GM12801 (cell line): ENCODE results near the gene PSMA8.

Source experiments
- CTCF ChIP-seq: IDR thresholded peaks from one replicate; pipeline ENCODE4 v1.5.1; 2011; ENCODE audit warnings: control low read depth; ENCODE audit not compliant: insufficient read length; ENCODE audit errors: extremely low read depth

The PSMA8 gene

GRCh38 chr18:26133652-26134051, at the start of gene PSMA8:
Gene PSMA8, plus strand, starts transcription at chr18:26133869. Its CDS starts 97 bp downstream, at chr18:26133966.
- no peak for TF ChIP-seq CTCF

- no peak for TF ChIP-seq CTCF
These were observed 48.6 kb upstream of the PSMA8 start for GRCh38 chr18:26085056-26085455.

- no peak for TF ChIP-seq CTCF
These were observed 46.7 kb upstream of the PSMA8 start for GRCh38 chr18:26086959-26087358.

- no peak for TF ChIP-seq CTCF
These were observed 45.2 kb upstream of the PSMA8 start for GRCh38 chr18:26088487-26088886.

GRCh38 chr18:26089293-26090129, 44.2 kb upstream of the PSMA8 start:
- no peak for TF ChIP-seq CTCF

GRCh38 chr18:26090130-26091046, 43.3 kb upstream of the PSMA8 start, which contains the start of gene SS18:
Gene SS18, minus strand, starts transcription at chr18:26090613. Its CDS starts 44 bp downstream, at chr18:26090569.
- TF ChIP-seq CTCF, result no peak

- TF ChIP-seq CTCF, result no peak
These were observed 42.5 kb upstream of the PSMA8 start for GRCh38 chr18:26091047-26091630.
